GM12878 (cell line): ENCODE results near the gene CYS1.

ENCODE experiments used
- FOXM1 ChIP-seq: IDR thresholded peaks from 2 replicates; pipeline ENCODE4 v1.6.1; 2012; ENCODE audit warnings: low read depth, mild to moderate bottlenecking, inconsistent platforms, low read length, moderate library complexity
- KLF5 ChIP-seq: fragments of 450-650 bp; IDR thresholded peaks from 2 replicates; pipeline ENCODE4 v1.6.1; 2014; ENCODE audit warnings: mild to moderate bottlenecking; ENCODE audit not compliant: partially characterized antibody
- POLR2AphosphoS5 ChIP-seq: IDR thresholded peaks from 2 replicates; pipeline ENCODE4 v1.6.1; 2011; ENCODE audit warnings: mild to moderate bottlenecking, low read length, inconsistent platforms
- RAD21 ChIP-seq: IDR thresholded peaks from 2 replicates; pipeline ENCODE4 v1.6.1; 2011; ENCODE audit warnings: mild to moderate bottlenecking, low read depth, low read length, moderate library complexity; ENCODE audit not compliant: insufficient read depth
- SREBF2 ChIP-seq: IDR thresholded peaks from 2 replicates; pipeline ENCODE4 v1.6.1; 2012; ENCODE audit warnings: mild to moderate bottlenecking, low read length
- TARDBP ChIP-seq: IDR thresholded peaks from 2 replicates; pipeline ENCODE4 v1.6.1; 2016; ENCODE audit warnings: borderline replicate concordance
- TCF12 ChIP-seq: IDR thresholded peaks from 2 replicates; pipeline ENCODE4 v1.6.1; 2011; ENCODE audit warnings: low read depth, mild to moderate bottlenecking, low read length
- ZNF24 ChIP-seq: fragments of 450-650 bp; IDR thresholded peaks from 2 replicates; pipeline ENCODE4 v1.6.1; 2017; ENCODE audit warnings: antibody characterized with exemption, mild to moderate bottlenecking
- TF ChIP-seq, protein P1 (sequence below), 3 experiments: IDR thresholded peaks in 2 of 3; conservative IDR thresholded peaks in 1 of 3; 2 replicates each; pipeline ENCODE4 v1.5.1; 2011; ENCODE audit warnings: low read depth in 3 of 3, low read length in 3 of 3, mild to moderate bottlenecking in 3 of 3, control low read depth in 2 of 3, moderate library complexity in 2 of 3, inconsistent platforms in 1 of 3, mixed read lengths in 1 of 3; ENCODE audit not compliant: control insufficient read depth in 2 of 3, insufficient read depth in 1 of 3; ENCODE audit errors: extremely low read depth in 1 of 3

DNA sequence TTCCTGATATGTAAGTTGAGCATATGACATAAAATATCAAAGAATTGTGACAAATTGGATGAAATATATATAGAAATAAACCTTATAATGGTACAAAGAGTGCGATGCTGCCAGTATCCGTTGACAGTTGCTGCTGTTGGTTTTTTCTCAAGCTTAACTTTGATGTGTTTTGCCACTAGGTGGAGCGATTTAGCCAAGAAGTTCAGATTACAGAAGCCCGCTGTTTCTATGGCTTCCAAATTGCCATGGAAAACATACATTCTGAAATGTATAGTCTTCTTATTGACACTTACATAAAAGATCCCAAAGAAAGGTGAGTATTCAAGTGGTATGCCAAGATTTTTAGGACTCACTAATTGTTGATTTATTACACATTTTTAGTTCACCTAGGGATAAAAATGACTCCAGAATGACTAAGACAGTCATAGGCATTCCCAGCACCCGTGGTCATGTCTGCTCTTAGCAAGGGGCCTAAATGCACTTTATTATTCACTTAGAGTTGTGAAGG is 44.4 kb upstream of the CYS1 start:
- TF ChIP-seq POLR2AphosphoS5 (no peak), TARDBP (no peak), KLF5 (no peak), RAD21 (peak; percentile 65), SREBF2 (no peak), FOXM1 (no peak), ZNF24 (no peak), TCF12 (no peak)
- TF ChIP-seq, protein P1, sequence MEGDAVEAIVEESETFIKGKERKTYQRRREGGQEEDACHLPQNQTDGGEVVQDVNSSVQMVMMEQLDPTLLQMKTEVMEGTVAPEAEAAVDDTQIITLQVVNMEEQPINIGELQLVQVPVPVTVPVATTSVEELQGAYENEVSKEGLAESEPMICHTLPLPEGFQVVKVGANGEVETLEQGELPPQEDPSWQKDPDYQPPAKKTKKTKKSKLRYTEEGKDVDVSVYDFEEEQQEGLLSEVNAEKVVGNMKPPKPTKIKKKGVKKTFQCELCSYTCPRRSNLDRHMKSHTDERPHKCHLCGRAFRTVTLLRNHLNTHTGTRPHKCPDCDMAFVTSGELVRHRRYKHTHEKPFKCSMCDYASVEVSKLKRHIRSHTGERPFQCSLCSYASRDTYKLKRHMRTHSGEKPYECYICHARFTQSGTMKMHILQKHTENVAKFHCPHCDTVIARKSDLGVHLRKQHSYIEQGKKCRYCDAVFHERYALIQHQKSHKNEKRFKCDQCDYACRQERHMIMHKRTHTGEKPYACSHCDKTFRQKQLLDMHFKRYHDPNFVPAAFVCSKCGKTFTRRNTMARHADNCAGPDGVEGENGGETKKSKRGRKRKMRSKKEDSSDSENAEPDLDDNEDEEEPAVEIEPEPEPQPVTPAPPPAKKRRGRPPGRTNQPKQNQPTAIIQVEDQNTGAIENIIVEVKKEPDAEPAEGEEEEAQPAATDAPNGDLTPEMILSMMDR (IDR thresholded peaks at IDR 0.05 in 2 of 3, conservative IDR thresholded peaks at IDR 0.05 in 1 of 3; ENCODE audit: control insufficient read depth in 2 of 3, extremely low read depth in 1 of 3, insufficient read depth in 1 of 3, low read depth in 3 of 3, low read length in 3 of 3): peak; percentile 52 to 55 (median 54)
